ENCODE results near the gene YWHAG. TPM values are rescaled to one million over a fixed set of nuclear protein-coding genes. Genes with fewer than 3 reads are reported as not detected.

YWHAG gene
- total and polyA plus RNA-seq, 9 of the 15 experiments (the other 6 are each of a cell fraction or from before 2014, with no cell fraction given) = 30.4 to 246 (median 94.5) TPM

GRCh38 chr7:76302347-76303201 lies 56.2 kb downstream of the YWHAG start, which contains the start of gene HSPB1 (continued):
- TF ChIP-seq FOXJ2 (tag; IDR thresholded peaks at IDR 0.05) (no peak), NRF1 (conservative IDR thresholded peaks at IDR 0.05 in 1 of 2, IDR thresholded peaks at IDR 0.05 in 1 of 2) (peak; percentile 44 to 55), ZC3H11A (IDR thresholded peaks at IDR 0.05; ENCODE audit: low read depth, low read length) (no peak), ZNF518B (CRISPR knock-in tag; IDR thresholded peaks at IDR 0.05) (no peak), NCOA6 (IDR thresholded peaks at IDR 0.05) (no peak), SMARCB1 (IDR thresholded peaks at IDR 0.05; ENCODE audit: insufficient read length, low read depth) (no peak), PTBP1 (IDR thresholded peaks at IDR 0.05; ENCODE audit: low read depth, low read length) (no peak), TAF15 (IDR thresholded peaks at IDR 0.05; ENCODE audit: low read depth, low read length) (no peak), ZKSCAN3 (CRISPR knock-in tag; IDR thresholded peaks at IDR 0.05) (no peak), ZNF324 (CRISPR knock-in tag; IDR thresholded peaks at IDR 0.05) (no peak), KDM1A (IDR thresholded peaks at IDR 0.05) (no peak), MITF (IDR thresholded peaks at IDR 0.05) (no peak), TCFL5 (CRISPR knock-in tag; conservative IDR thresholded peaks at IDR 0.05) (no peak), COPS2 (conservative IDR thresholded peaks at IDR 0.05) (no peak), TCF3 (CRISPR knock-in tag; IDR thresholded peaks at IDR 0.05) (peak; percentile 35), PTTG1 (tag; IDR thresholded peaks at IDR 0.05; ENCODE audit: low read depth) (no peak)
- TF ChIP-seq, protein P1, sequence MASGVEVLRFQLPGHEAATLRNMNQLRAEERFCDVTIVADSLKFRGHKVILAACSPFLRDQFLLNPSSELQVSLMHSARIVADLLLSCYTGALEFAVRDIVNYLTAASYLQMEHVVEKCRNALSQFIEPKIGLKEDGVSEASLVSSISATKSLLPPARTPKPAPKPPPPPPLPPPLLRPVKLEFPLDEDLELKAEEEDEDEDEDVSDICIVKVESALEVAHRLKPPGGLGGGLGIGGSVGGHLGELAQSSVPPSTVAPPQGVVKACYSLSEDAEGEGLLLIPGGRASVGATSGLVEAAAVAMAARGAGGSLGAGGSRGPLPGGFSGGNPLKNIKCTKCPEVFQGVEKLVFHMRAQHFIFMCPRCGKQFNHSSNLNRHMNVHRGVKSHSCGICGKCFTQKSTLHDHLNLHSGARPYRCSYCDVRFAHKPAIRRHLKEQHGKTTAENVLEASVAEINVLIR (CRISPR knock-in tag; IDR thresholded peaks at IDR 0.05) = no peak
- TF ChIP-seq, protein P2, sequence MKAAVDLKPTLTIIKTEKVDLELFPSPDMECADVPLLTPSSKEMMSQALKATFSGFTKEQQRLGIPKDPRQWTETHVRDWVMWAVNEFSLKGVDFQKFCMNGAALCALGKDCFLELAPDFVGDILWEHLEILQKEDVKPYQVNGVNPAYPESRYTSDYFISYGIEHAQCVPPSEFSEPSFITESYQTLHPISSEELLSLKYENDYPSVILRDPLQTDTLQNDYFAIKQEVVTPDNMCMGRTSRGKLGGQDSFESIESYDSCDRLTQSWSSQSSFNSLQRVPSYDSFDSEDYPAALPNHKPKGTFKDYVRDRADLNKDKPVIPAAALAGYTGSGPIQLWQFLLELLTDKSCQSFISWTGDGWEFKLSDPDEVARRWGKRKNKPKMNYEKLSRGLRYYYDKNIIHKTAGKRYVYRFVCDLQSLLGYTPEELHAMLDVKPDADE (conservative IDR thresholded peaks at IDR 0.05; ENCODE audit: control insufficient read depth, low read depth, low read length) = 0 out of 2 replicates have a peak, but pooled peaks have one; percentile 64
